H1 (cell line): ENCODE measurements around the gene MAP6. TPM values are rescaled to one million over a fixed set of nuclear protein-coding genes. Genes with fewer than 3 reads are reported as not detected.

Experiments used
- CTCF ChIA-PET: fragments of 300-600 bp; sonication (Branson Sonifier 250); formaldehyde crosslinking; loops from one replicate; lab custom pipeline; 2021; ENCODE audit not compliant: partially characterized antibody; lab: Charles Lee
- POLR2A ChIA-PET: fragments of 300-600 bp; sonication (Branson Sonifier 250); formaldehyde crosslinking; loops from one replicate; lab custom pipeline; 2021; ENCODE audit warnings: inconsistent platforms; ENCODE audit not compliant: partially characterized antibody; lab: Charles Lee
- DNase-seq, 2 experiments: peaks; one replicate each; pipeline versions ENCODE4 v3.0.0 to v3.0.0-alpha.2; 2010 to 2022; ENCODE audit warnings: low spot score in 2 of 2, low read depth in 1 of 2, mixed read lengths in 1 of 2
- FAIRE-seq: peaks from 2 replicates; lab custom pipeline; 2011; peaks lifted over from hg19 to GRCh38; lab: Jason Lieb, UNC
- H2AFZ ChIP-seq: 2 replicates; pipeline ENCODE4 v1.8.1; 2012; ENCODE audit warnings: low read length, inconsistent platforms
- H2AK5ac ChIP-seq: 2 replicates; pipeline ENCODE4 v1.6.1; 2013; ENCODE audit warnings: low read depth, low read length
- H2BK120ac ChIP-seq: replicated peaks from 2 replicates; pipeline ENCODE3; 2013; ENCODE audit warnings: low read depth, low read length, inconsistent platforms
- H2BK12ac ChIP-seq: 2 replicates; pipeline ENCODE4 v1.6.1; 2013; ENCODE audit warnings: low read depth, low read length
- H2BK15ac ChIP-seq: 2 replicates; pipeline ENCODE4 v1.6.1; 2013; ENCODE audit warnings: low read length
- H2BK20ac ChIP-seq: 2 replicates; pipeline ENCODE4 v1.6.1; 2013; ENCODE audit warnings: low read length
- H2BK5ac ChIP-seq: 2 replicates; pipeline ENCODE4 v1.6.1; 2013; ENCODE audit warnings: low read depth, low read length
- H3K14ac ChIP-seq: 2 replicates; pipeline ENCODE4 v1.6.1; 2013; ENCODE audit warnings: inconsistent platforms; ENCODE audit not compliant: insufficient read length
- H3K18ac ChIP-seq: 2 replicates; pipeline ENCODE4 v1.6.1; 2013; ENCODE audit warnings: low read length; ENCODE audit errors: extremely low read depth
- H3K23ac ChIP-seq: 2 replicates; pipeline ENCODE4 v1.6.1; 2013; ENCODE audit warnings: inconsistent platforms; ENCODE audit not compliant: insufficient read length
- H3K23me2 ChIP-seq: 2 replicates; pipeline ENCODE4 v1.6.1; 2013; ENCODE audit warnings: low read depth, low read length
- H3K27ac ChIP-seq: 2 replicates; pipeline ENCODE4 v1.6.1; 2011; ENCODE audit warnings: low read depth, low read length, inconsistent platforms
- H3K27me3 ChIP-seq, 4 experiments: replicated peaks in 1 of 4; 1 replicate in 1 of 4; 2 replicates in 3 of 4; pipeline versions ENCODE4 v1.6.1 to v1.8.1; 2011 to 2013; ENCODE audit warnings: low read length in 3 of 4, mild to moderate bottlenecking in 3 of 4, inconsistent platforms in 2 of 4, mixed read lengths in 2 of 4, moderate library complexity in 1 of 4; ENCODE audit not compliant: control insufficient read depth in 3 of 4, insufficient read depth in 3 of 4; ENCODE audit errors: extremely low read depth in 1 of 4
- H3K36me3 ChIP-seq, 4 experiments: 2 replicates each; pipeline versions ENCODE4 v1.6.1 to v1.8.1; 2011 to 2013; ENCODE audit warnings: mild to moderate bottlenecking in 4 of 4, low read length in 3 of 4, moderate library complexity in 2 of 4, control low read depth in 1 of 4, inconsistent platforms in 1 of 4; ENCODE audit not compliant: insufficient read depth in 4 of 4, control insufficient read depth in 2 of 4
- H3K4ac ChIP-seq: replicated peaks from 2 replicates; pipeline ENCODE3; 2013; ENCODE audit warnings: low read length, low read depth, mixed read lengths, inconsistent platforms; ENCODE audit not compliant: insufficient read length
- H3K4me1 ChIP-seq, 4 experiments: replicated peaks in 1 of 4; 1 replicate in 1 of 4; 2 replicates in 3 of 4; pipeline versions ENCODE4 v1.6.1 to v1.8.1; 2011 to 2013; ENCODE audit warnings: low read length in 3 of 4, inconsistent platforms in 2 of 4, mixed read lengths in 1 of 4; ENCODE audit not compliant: insufficient read depth in 4 of 4, control insufficient read depth in 3 of 4
- H3K4me2 ChIP-seq, 2 experiments: 2 replicates each; pipeline versions ENCODE4 v1.6.1 to v1.8.1; 2011 to 2013; ENCODE audit warnings: low read depth in 2 of 2, low read length in 2 of 2, control low read depth in 1 of 2, inconsistent platforms in 1 of 2, mild to moderate bottlenecking in 1 of 2; ENCODE audit not compliant: insufficient read depth in 1 of 2
- H3K4me3 ChIP-seq, 4 experiments: fragments of 200-600, 300-600 bp in 1 of 4; sonication (generic), shearing (Covaris generic), sonication (Bioruptor Twin) in 1 of 4; 2 replicates each; pipeline versions ENCODE4 v1.5.1 to v1.8.1; 2011 to 2016; ENCODE audit warnings: low read length in 4 of 4, low read depth in 3 of 4, control low read depth in 2 of 4, inconsistent platforms in 2 of 4, mild to moderate bottlenecking in 2 of 4, mixed read lengths in 1 of 4, moderate library complexity in 1 of 4; ENCODE audit not compliant: insufficient read depth in 2 of 4; ENCODE audit errors: extremely low read depth in 1 of 4
- H3K56ac ChIP-seq: replicated peaks from 2 replicates; pipeline ENCODE3; 2013; ENCODE audit warnings: low read depth, mild to moderate bottlenecking, mixed read lengths, low read length, inconsistent platforms; ENCODE audit not compliant: insufficient read length
- H3K79me1 ChIP-seq: 2 replicates; pipeline ENCODE4 v1.6.1; 2013; ENCODE audit warnings: low read depth, low read length, control low read depth
- H3K79me2 ChIP-seq, 2 experiments: 2 replicates each; pipeline versions ENCODE4 v1.6.1 to v1.8.1; 2012 to 2013; ENCODE audit warnings: low read length in 2 of 2, mild to moderate bottlenecking in 2 of 2, inconsistent platforms in 1 of 2; ENCODE audit not compliant: insufficient read depth in 2 of 2, control insufficient read depth in 1 of 2
- H3K9ac ChIP-seq, 4 experiments: replicated peaks in 1 of 4; 1 replicate in 1 of 4; 2 replicates in 3 of 4; pipeline versions ENCODE4 v1.6.1 to v1.8.1; 2011 to 2013; ENCODE audit warnings: low read depth in 3 of 4, low read length in 3 of 4, control low read depth in 2 of 4, mild to moderate bottlenecking in 2 of 4, moderate library complexity in 2 of 4, inconsistent platforms in 1 of 4; ENCODE audit errors: extremely low read depth in 1 of 4
- H3K9me3 ChIP-seq, 2 experiments: 2 replicates each; pipeline versions ENCODE4 v1.6.1 to v1.8.1; 2012 to 2013; ENCODE audit warnings: mild to moderate bottlenecking in 2 of 2, moderate library complexity in 2 of 2, control low read depth in 1 of 2, inconsistent platforms in 1 of 2, low read depth in 1 of 2, low read length in 1 of 2, mixed read lengths in 1 of 2; ENCODE audit not compliant: insufficient read depth in 2 of 2
- H4K20me1 ChIP-seq, 2 experiments: replicated peaks in 1 of 2; 2 replicates each; pipeline versions ENCODE3 to v1.8.1; 2011 to 2013; ENCODE audit warnings: inconsistent platforms in 2 of 2, low read length in 2 of 2, mild to moderate bottlenecking in 1 of 2; ENCODE audit not compliant: insufficient read depth in 2 of 2, control insufficient read depth in 1 of 2
- H4K5ac ChIP-seq: 2 replicates; pipeline ENCODE4 v1.6.1; 2013; ENCODE audit warnings: low read length, low read depth, mixed read lengths, inconsistent platforms; ENCODE audit not compliant: insufficient read length
- H4K8ac ChIP-seq: 2 replicates; pipeline ENCODE4 v1.8.0; 2013; ENCODE audit warnings: mild to moderate bottlenecking, moderate library complexity, low read length, inconsistent platforms; ENCODE audit not compliant: insufficient read depth; ENCODE audit errors: extremely low read depth
- H4K91ac ChIP-seq: replicated peaks from 2 replicates; pipeline ENCODE3; 2013; ENCODE audit warnings: low read length, mixed read lengths, inconsistent platforms; ENCODE audit not compliant: insufficient read length
- ATF2 ChIP-seq: IDR thresholded peaks from 2 replicates; pipeline ENCODE4 v1.6.1; 2012; ENCODE audit warnings: low read length, inconsistent platforms
- CBX5 ChIP-seq: fragments of 300-800, 300-1000 bp; sonication (generic); IDR thresholded peaks from 2 replicates; pipeline ENCODE4 v1.7.1; 2016; ENCODE audit warnings: antibody characterized with exemption, low read length, low read depth
- E2F6 ChIP-seq: IDR thresholded peaks from 2 replicates; pipeline ENCODE4 v1.6.1; 2012; ENCODE audit warnings: inconsistent platforms
- JUND ChIP-seq: IDR thresholded peaks from 2 replicates; pipeline ENCODE4 v1.6.1; 2011; ENCODE audit warnings: mild to moderate bottlenecking, improper control_type of control experiment, low read length
- KDM4A ChIP-seq: IDR thresholded peaks from one replicate; pipeline ENCODE4 v1.7.1; 2012; ENCODE audit warnings: low read depth, mild to moderate bottlenecking, moderate library complexity, low read length, inconsistent platforms; ENCODE audit not compliant: severe bottlenecking
- NRF1 ChIP-seq: IDR thresholded peaks from 2 replicates; pipeline ENCODE4 v1.6.1; 2011; ENCODE audit warnings: mild to moderate bottlenecking, low read depth, low read length, improper control_type of control experiment
- RFX5 ChIP-seq: IDR thresholded peaks from 2 replicates; pipeline ENCODE4 v1.6.1; 2011; ENCODE audit warnings: low read depth, low read length, improper control_type of control experiment, borderline replicate concordance
- SIX5 ChIP-seq: IDR thresholded peaks from 2 replicates; pipeline ENCODE4 v1.6.1; 2011; ENCODE audit warnings: mild to moderate bottlenecking, low read depth, low read length
- TEAD4 ChIP-seq: IDR thresholded peaks from 2 replicates; pipeline ENCODE4 v1.6.1; 2012; ENCODE audit warnings: low read depth, low read length, inconsistent platforms, mixed read lengths
- USF2 ChIP-seq: IDR thresholded peaks from 2 replicates; pipeline ENCODE4 v1.6.1; 2011; ENCODE audit warnings: low read length, improper control_type of control experiment
- WGBS, 2 experiments: shearing (Covaris generic) in 1 of 2; methylation state at CpG; one replicate each; pipeline versions ENCODE4 v1.1.6 to v1.1.7; 2013 to 2015; ENCODE audit warnings: low lambda C conversion rate in 2 of 2, mixed read lengths in 2 of 2, inconsistent platforms in 1 of 2, low coverage in 1 of 2, missing lambda C conversion rate in 1 of 2; ENCODE audit not compliant: insufficient replicate concordance in 2 of 2, insufficient coverage in 1 of 2, insufficient read length in 1 of 2; ENCODE audit errors: extremely low coverage in 1 of 2, missing lambda C conversion rate in 1 of 2; 5-methylcytosine and 5-hydroxymethylcytosine counted together
- polyA plus RNA-seq, 7 experiments: library from polyadenylated mRNA; depleted of rRNA in 3 of 7; stranded (reverse) in 5 of 7; unstranded in 2 of 7; fragments of >200 nt in 5 of 7; fragments of 200-250 nt in 2 of 7; gene quantifications; 1 replicate in 5 of 7; 2 replicates in 1 of 7; 4 replicates in 1 of 7; pipeline versions ENCODE4 v1.2.1 to v1.2.3, GENCODE V29; 2011 to 2013; ENCODE audit warnings: missing spikeins in 2 of 7, mixed read lengths in 2 of 7
- total RNA-seq: library from RNA; stranded (reverse); fragmentation: NEBNext Ultra II Directional; extraction: Animal tissue kit (Norgen Biotek cat#: 25700); gene quantifications from 2 replicates; pipeline ENCODE4 v1.2.1, GENCODE V29; 2021

The MAP6 gene
- total and polyA plus RNA-seq, 2 of the 8 experiments (the other 6 are each of a cell fraction or from before 2014, with no cell fraction given): 0.54 to 0.89 TPM

GRCh38 chr11:75547177-75547576, 121.7 kb downstream of the MAP6 start:
- Histone ChIP-seq H4K91ac (no peak overlapping the region), H3K4me2 (no peak overlapping the region), H3K36me3 (no peaks in the 10 kb centered on the region), H2BK12ac (no peak overlapping the region), H3K23me2 (no peaks in the 10 kb centered on the region), H2BK20ac (no peak overlapping the region), H4K8ac (no peak overlapping the region), H3K79me2 (no peaks in the 10 kb centered on the region), H3K79me1 (no peaks in the 10 kb centered on the region), H4K5ac (no peak overlapping the region), H3K56ac (no peak overlapping the region), H3K18ac (no peak overlapping the region), H3K9me3 (0 out of 4 replicates have a peak, but pooled peaks cover 0 to 2% of the 10 kb centered on the region in 2 experiments), H3K4me3 (no peak overlapping the region), H2AFZ (no peak overlapping the region), H3K27ac (no peak overlapping the region), H2BK15ac (no peak overlapping the region), H3K23ac (no peak overlapping the region), H3K14ac (no peak overlapping the region), H2BK5ac (no peak overlapping the region), H4K20me1 (no peaks in the 10 kb centered on the region), H3K9ac (no peak overlapping the region), H2BK120ac (no peak overlapping the region), H3K4me1 (peaks cover 0 to 4% (median 2%) of the 10 kb centered on the region in 4 experiments; a peak in 4 of 7 replicates), H3K27me3 (no peaks in the 10 kb centered on the region; a peak in 1 of 7 replicates), H2AK5ac (no peak overlapping the region), H3K4ac (no peak overlapping the region)
- DNase-seq (no peak), FAIRE-seq (no peak)
- CTCF ChIA-PET: interaction anchor here (0.6 to 5.5 kb wide), 28 partner anchors 8 to 1574 kb away, joined by 3 to 90 read pairs (median 6); no protein-coding TSS in a partner anchor
- POLR2A ChIA-PET: interaction anchor here (0.6 to 6.0 kb wide), 8 partner anchors 8 to 146 kb away, joined by 3 to 104 read pairs (median 6); partner anchors contain the start of genes GDPD5 and SERPINH1
- 75% methylated on average over 1 of the region's 1 CpG; no CpG with 5 or more reads in 1 of the 2 experiments for WGBS, 2 experiments
- TF ChIP-seq NRF1: no peak
- no peak for TF ChIP-seq ATF2
- no peak for TF ChIP-seq KDM4A
- TF ChIP-seq SIX5: no peak
- no peak for TF ChIP-seq E2F6
- no peak for TF ChIP-seq JUND
- no peak for TF ChIP-seq CBX5
- TF ChIP-seq USF2: no peak
- no peak for TF ChIP-seq TEAD4
- no peak for TF ChIP-seq RFX5
